Hepatocyte (in vitro differentiated cells): ENCODE data around the gene PTBP3.

Experiments used
- CTCF ChIP-seq: fragments of 200-600 bp; sonication (generic); IDR thresholded peaks from 2 replicates; pipeline ENCODE4 v1.5.1; 2016; ENCODE audit warnings: antibody characterized with exemption, mild to moderate bottlenecking; ENCODE audit not compliant: poor library complexity
- EZH2 ChIP-seq: fragments of 200-600 bp; sonication (generic); IDR thresholded peaks from 2 replicates; pipeline ENCODE4 v1.6.1; 2016; ENCODE audit warnings: antibody characterized with exemption, mild to moderate bottlenecking, borderline replicate concordance
- EZH2phosphoT487 ChIP-seq: fragments of 200-600 bp; sonication (generic); IDR thresholded peaks from one replicate; pipeline ENCODE4 v1.6.1; 2018; ENCODE audit warnings: antibody characterized with exemption, mild to moderate bottlenecking, low read depth, moderate library complexity; ENCODE audit not compliant: unreplicated experiment, severe bottlenecking

DNA sequence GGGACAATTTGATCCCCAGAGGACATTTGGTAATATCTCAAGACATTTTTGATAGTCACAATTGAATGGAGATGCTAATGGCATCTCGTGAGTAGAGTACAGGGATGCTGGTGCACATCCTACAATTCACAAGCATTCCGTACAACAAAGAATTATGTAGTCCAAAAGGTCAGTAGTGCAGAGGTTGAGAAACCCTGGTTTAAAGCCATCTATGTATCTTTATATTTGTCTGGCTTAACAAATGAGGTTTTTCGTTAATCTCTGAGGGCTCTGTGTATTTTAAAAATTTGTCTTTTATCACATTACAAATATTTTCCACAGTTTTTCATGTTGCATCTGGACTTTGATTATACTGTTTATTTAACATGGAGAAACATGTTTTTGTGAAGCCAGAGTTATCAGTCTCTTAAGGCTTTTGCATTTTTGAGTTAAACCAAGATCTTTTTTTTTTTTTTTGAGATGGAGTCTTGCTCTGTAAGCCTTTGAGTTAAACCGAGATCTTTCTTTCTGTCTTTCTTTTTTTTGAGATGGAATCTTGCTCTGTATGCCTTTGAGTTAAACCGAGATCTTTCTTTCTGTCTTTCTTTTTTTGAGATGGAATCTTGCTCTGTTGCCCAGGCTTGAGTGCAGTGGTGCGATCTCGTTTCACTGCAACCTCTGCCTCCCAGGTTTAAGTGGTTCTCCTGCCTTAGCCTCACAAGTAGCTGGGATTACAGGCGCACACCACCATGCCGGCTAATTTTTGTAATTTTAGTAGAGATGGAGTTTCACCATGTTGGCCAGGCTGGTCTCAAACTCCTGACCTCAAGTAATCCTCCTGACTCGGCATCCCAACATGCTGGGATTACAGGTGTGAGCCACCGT lies 49.3 kb upstream of the PTBP3 start:
- TF ChIP-seq CTCF (no peak), EZH2 (no peak), EZH2phosphoT487 (no peak)
